ENCODE measurements around the gene AGBL3.

Gene AGBL3

GRCh38 chr7:135164357-135165061 lies 178.2 kb downstream of the AGBL3 start:
- DNase-seq (no peak), ATAC-seq (ENCODE audit: insufficient read depth, low read depth) (peak; percentile 17; the same call in 2 of the 3 replicates)
- no peak for TF ChIP-seq EZH2 (IDR thresholded peaks at IDR 0.05; ENCODE audit: borderline replicate concordance, low read depth, low read length, severe bottlenecking)
- no peak for TF ChIP-seq CTCF (IDR thresholded peaks at IDR 0.05; ENCODE audit: borderline replicate concordance, extremely low read depth, low read length, poor library complexity, severe bottlenecking)
- no peak overlapping the region for H3K27ac ChIP-seq (ENCODE audit: low read length)
- H3K27me3 ChIP-seq (ENCODE audit: insufficient read depth, low read length, poor library complexity) = no peaks in the 10 kb centered on the region
- H4K20me1 ChIP-seq (ENCODE audit: insufficient read depth, low read length) = peaks cover 10% of the 10 kb centered on the region; the same call in 1 of the 2 replicates
- H2AFZ ChIP-seq (ENCODE audit: low read depth, low read length) = no peak overlapping the region
- no peak overlapping the region for H3K4me3 ChIP-seq (ENCODE audit: low read depth in 1 of 2, low read length in 2 of 2)
- peaks cover 54% of the 10 kb centered on the region for H3K36me3 ChIP-seq (ENCODE audit: insufficient read depth, low read length)
- H3K4me2 ChIP-seq (ENCODE audit: insufficient read depth, low read length) = no peak overlapping the region
- peaks cover 33% of the 10 kb centered on the region for H3K4me1 ChIP-seq (ENCODE audit: insufficient read depth, low read length)
- no peak overlapping the region for H3K9ac ChIP-seq (ENCODE audit: low read depth, low read length)
- no peaks in the 10 kb centered on the region for H3K9me3 ChIP-seq (ENCODE audit: insufficient read depth, low read length, severe bottlenecking)
- H3K79me2 ChIP-seq (ENCODE audit: insufficient read depth, low read length) = peaks cover 23% of the 10 kb centered on the region

- peaks cover 10% of the 10 kb centered on the region; the same call in 1 of the 2 replicates for H4K20me1 ChIP-seq (ENCODE audit: insufficient read depth, low read length)
- no peak overlapping the region for H3K4me2 ChIP-seq (ENCODE audit: insufficient read depth, low read length)
- ATAC-seq (ENCODE audit: insufficient read depth, low read depth) (no peak), DNase-seq (no peak)
- H3K36me3 ChIP-seq (ENCODE audit: insufficient read depth, low read length) = peaks cover 54% of the 10 kb centered on the region
- H3K27ac ChIP-seq (ENCODE audit: low read length) = no peak overlapping the region
- no peak overlapping the region for H3K4me3 ChIP-seq (ENCODE audit: low read depth in 1 of 2, low read length in 2 of 2)
- H3K9me3 ChIP-seq (ENCODE audit: insufficient read depth, low read length, severe bottlenecking) = no peaks in the 10 kb centered on the region
- no peak for TF ChIP-seq CTCF (IDR thresholded peaks at IDR 0.05; ENCODE audit: borderline replicate concordance, extremely low read depth, low read length, poor library complexity, severe bottlenecking)
- no peak for TF ChIP-seq EZH2 (IDR thresholded peaks at IDR 0.05; ENCODE audit: borderline replicate concordance, low read depth, low read length, severe bottlenecking)
- H3K4me1 ChIP-seq (ENCODE audit: insufficient read depth, low read length) = peaks cover 29% of the 10 kb centered on the region
- no peak overlapping the region for H2AFZ ChIP-seq (ENCODE audit: low read depth, low read length)
- no peak overlapping the region for H3K9ac ChIP-seq (ENCODE audit: low read depth, low read length)
- peaks cover 34% of the 10 kb centered on the region for H3K79me2 ChIP-seq (ENCODE audit: insufficient read depth, low read length)
- no peaks in the 10 kb centered on the region for H3K27me3 ChIP-seq (ENCODE audit: insufficient read depth, low read length, poor library complexity)
Observed at GRCh38 chr7:135165862-135166261, 179.6 kb downstream of the AGBL3 start.

GRCh38 chr7:135166338-135166990 lies 180.2 kb downstream of the AGBL3 start:
- Histone ChIP-seq H3K27ac (ENCODE audit: low read length) (no peak overlapping the region), H3K27me3 (ENCODE audit: insufficient read depth, low read length, poor library complexity) (no peaks in the 10 kb centered on the region), H3K4me2 (ENCODE audit: insufficient read depth, low read length) (no peak overlapping the region; the same call in 1 of the 2 replicates), H3K9me3 (ENCODE audit: insufficient read depth, low read length, severe bottlenecking) (no peaks in the 10 kb centered on the region), H3K4me3 (ENCODE audit: low read depth in 1 of 2, low read length in 2 of 2) (no peak overlapping the region), H2AFZ (ENCODE audit: low read depth, low read length) (no peak overlapping the region), H3K79me2 (ENCODE audit: insufficient read depth, low read length) (peaks cover 34% of the 10 kb centered on the region), H3K4me1 (ENCODE audit: insufficient read depth, low read length) (peaks cover 30% of the 10 kb centered on the region), H3K36me3 (ENCODE audit: insufficient read depth, low read length) (peaks cover 54% of the 10 kb centered on the region), H4K20me1 (ENCODE audit: insufficient read depth, low read length) (peaks cover 10% of the 10 kb centered on the region; the same call in 1 of the 2 replicates), H3K9ac (ENCODE audit: low read depth, low read length) (no peak overlapping the region)
- DNase-seq = no peak
- TF ChIP-seq CTCF (IDR thresholded peaks at IDR 0.05; ENCODE audit: borderline replicate concordance, extremely low read depth, low read length, poor library complexity, severe bottlenecking) (no peak), EZH2 (IDR thresholded peaks at IDR 0.05; ENCODE audit: borderline replicate concordance, low read depth, low read length, severe bottlenecking) (no peak)
- no peak for ATAC-seq (ENCODE audit: insufficient read depth, low read depth)

Measured in DND-41 (cell line).